Vagina (tissue), 2 donors: ENCODE results near the gene NANOS3. TPM values are rescaled to one million over a fixed set of nuclear protein-coding genes. Genes with fewer than 3 reads are reported as not detected.

Source experiments
- DNase-seq, 2 donors: peaks; one replicate each; pipeline ENCODE4 v3.0.0-alpha.2; 2017; ENCODE audit errors: extremely low spot score in 2 of 2
- H3K27ac ChIP-seq: fragments of 200-600 bp; sonication (generic); one replicate; pipeline ENCODE4 v1.5.1; 2019
- H3K27me3 ChIP-seq: fragments of 200-600 bp; sonication (generic); one replicate; pipeline ENCODE4 v1.5.1; 2019
- H3K36me3 ChIP-seq, 2 donors: fragments of 200-600 bp; sonication (generic); one replicate each; pipeline ENCODE4 v1.5.1; 2017 to 2019
- H3K4me1 ChIP-seq: fragments of 200-600 bp; sonication (generic); one replicate; pipeline ENCODE4 v1.5.1; 2019
- H3K4me3 ChIP-seq, 2 donors: fragments of 200-600 bp; sonication (generic); 1 replicate in 1 of 2; 2 replicates in 1 of 2; pipeline ENCODE4 v1.5.1; 2016 to 2019
- H3K9me3 ChIP-seq: fragments of 200-600 bp; sonication (generic); one replicate; pipeline ENCODE4 v1.5.1; 2019
- CTCF ChIP-seq, 3 experiments: fragments of 450-650 bp in 2 of 3; fragments of 200-600 bp in 1 of 3; sonication (generic) in 1 of 3; IDR thresholded peaks; one replicate each; pipeline ENCODE4 v1.5.1; 2017 to 2019; ENCODE audit warnings: antibody characterized with exemption in 3 of 3, mild to moderate bottlenecking in 2 of 3, moderate library complexity in 2 of 3
- POLR2A ChIP-seq, 2 donors: fragments of 450-650 bp; IDR thresholded peaks; one replicate each; pipeline ENCODE4 v1.6.1; 2017; ENCODE audit warnings: antibody characterized with exemption in 2 of 2, mild to moderate bottlenecking in 2 of 2, moderate library complexity in 2 of 2
- POLR2AphosphoS5 ChIP-seq, 2 donors: sonication (generic); formaldehyde crosslinking; IDR thresholded peaks; one replicate each; pipeline ENCODE4 v1.9.0; 2017; ENCODE audit warnings: antibody characterized with exemption in 2 of 2, mild to moderate bottlenecking in 2 of 2, low read depth in 1 of 2; ENCODE audit not compliant: insufficient read depth in 1 of 2
- intact Hi-C: fragments of 100-400 bp; cut with DNase I; formaldehyde crosslinking; loops from one replicate; pipeline ENCODE4 v1.15.1; 2023
- total RNA-seq: library from RNA; depleted of rRNA; stranded (reverse); fragments of >200 nt; gene quantifications from one replicate; pipeline ENCODE4 v1.2.3, GENCODE V29; 2016

NANOS3 gene
- total RNA-seq, 1 donor from 2014 or later = not detected

GRCh38 chr19:13896227-13896626 is 19.3 kb downstream of the NANOS3 start:
- intact Hi-C loops = no loop called here
- no peak for TF ChIP-seq POLR2A (IDR thresholded peaks at IDR 0.05)
- TF ChIP-seq POLR2AphosphoS5 (IDR thresholded peaks at IDR 0.05; ENCODE audit: insufficient read depth in 1 of 2, low read depth in 1 of 2) = no peak
- no peak overlapping the region for H3K4me3 ChIP-seq

GRCh38 chr19:13899393-13899792 is 22.5 kb downstream of the NANOS3 start:
- DNase-seq = no peak
- H3K36me3 ChIP-seq = no peaks in the 10 kb centered on the region
- TF ChIP-seq POLR2AphosphoS5 (IDR thresholded peaks at IDR 0.05; ENCODE audit: insufficient read depth in 1 of 2, low read depth in 1 of 2) = no peak
- TF ChIP-seq CTCF (IDR thresholded peaks at IDR 0.05) = no peak
- TF ChIP-seq POLR2A (IDR thresholded peaks at IDR 0.05) = no peak
- intact Hi-C loops = no loop called here
- H3K4me3 ChIP-seq = no peak overlapping the region
- H3K27ac ChIP-seq = no peak overlapping the region
- H3K9me3 ChIP-seq = no peaks in the 10 kb centered on the region
- H3K27me3 ChIP-seq = no peaks in the 10 kb centered on the region
- H3K4me1 ChIP-seq = no peaks in the 10 kb centered on the region

More at GRCh38 chr19:13896227-13896626, 19.3 kb downstream of the NANOS3 start:
- DNase-seq = no peak
- Histone ChIP-seq H3K27me3 (no peaks in the 10 kb centered on the region), H3K9me3 (no peaks in the 10 kb centered on the region), H3K36me3 (no peaks in the 10 kb centered on the region), H3K4me1 (no peaks in the 10 kb centered on the region), H3K27ac (no peak overlapping the region)

- intact Hi-C loops = no loop called here
- TF ChIP-seq POLR2A (IDR thresholded peaks at IDR 0.05) (no peak), CTCF (IDR thresholded peaks at IDR 0.05) (no peak), POLR2AphosphoS5 (IDR thresholded peaks at IDR 0.05; ENCODE audit: insufficient read depth in 1 of 2, low read depth in 1 of 2) (no peak)
- Histone ChIP-seq H3K9me3 (no peaks in the 10 kb centered on the region), H3K4me3 (no peak overlapping the region), H3K27ac (no peak overlapping the region), H3K4me1 (no peaks in the 10 kb centered on the region), H3K27me3 (no peaks in the 10 kb centered on the region), H3K36me3 (no peaks in the 10 kb centered on the region)
- no peak for DNase-seq
Measured at GRCh38 chr19:13899912-13900584, 23.1 kb downstream of the NANOS3 start.

GRCh38 chr19:13902993-13903555 is 26.1 kb downstream of the NANOS3 start:
- Histone ChIP-seq H3K27me3 (no peaks in the 10 kb centered on the region), H3K27ac (no peak overlapping the region), H3K4me1 (peaks cover 19% of the 10 kb centered on the region), H3K9me3 (no peaks in the 10 kb centered on the region), H3K36me3 (no peaks in the 10 kb centered on the region), H3K4me3 (no peak overlapping the region)
- no peak for DNase-seq
- intact Hi-C loops = no loop called here
- no peak for TF ChIP-seq POLR2AphosphoS5 (IDR thresholded peaks at IDR 0.05; ENCODE audit: insufficient read depth in 1 of 2, low read depth in 1 of 2)
- no peak for TF ChIP-seq CTCF (IDR thresholded peaks at IDR 0.05)
- TF ChIP-seq POLR2A (IDR thresholded peaks at IDR 0.05) = no peak

GRCh38 chr19:13905634-13906520 is 28.9 kb downstream of the NANOS3 start, which contains the start of the genes BRME1 and CC2D1A:
BRME1 (minus strand) TSS chr19:13906117; CDS start chr19:13904892, 1,225 bp downstream.
CC2D1A (plus strand) TSS chr19:13906201; CDS start chr19:13906442, 241 bp downstream.
- intact Hi-C loops = no loop called here
- peak within 1 kb of the TSS; percentile 79 to 99 for H3K4me3 ChIP-seq
- H3K9me3 ChIP-seq = no peaks in the 10 kb centered on the region
- H3K4me1 ChIP-seq = peaks cover 19% of the 10 kb centered on the region
- TF ChIP-seq POLR2A (IDR thresholded peaks at IDR 0.05) = no peak
- TF ChIP-seq POLR2AphosphoS5 (IDR thresholded peaks at IDR 0.05; ENCODE audit: insufficient read depth in 1 of 2, low read depth in 1 of 2) = peak; percentile 28 to 58
- no peaks in the 10 kb centered on the region for H3K36me3 ChIP-seq
- peak within 1 kb of the TSS; percentile 93 for H3K27ac ChIP-seq
- no peaks in the 10 kb centered on the region for H3K27me3 ChIP-seq
- DNase-seq = no peak
